Hepatocyte (in vitro differentiated cells): ENCODE data around the gene GAST.

Source experiments
- EZH2 ChIP-seq: fragments of 200-600 bp; sonication (generic); IDR thresholded peaks from 2 replicates; pipeline ENCODE4 v1.6.1; 2016; ENCODE audit warnings: antibody characterized with exemption, mild to moderate bottlenecking, borderline replicate concordance
- TF ChIP-seq, protein P1 (sequence below): fragments of 200-600 bp; sonication (generic); IDR thresholded peaks from 2 replicates; pipeline ENCODE4 v1.5.1; 2016; ENCODE audit warnings: antibody characterized with exemption, mild to moderate bottlenecking; ENCODE audit not compliant: poor library complexity

DNA sequence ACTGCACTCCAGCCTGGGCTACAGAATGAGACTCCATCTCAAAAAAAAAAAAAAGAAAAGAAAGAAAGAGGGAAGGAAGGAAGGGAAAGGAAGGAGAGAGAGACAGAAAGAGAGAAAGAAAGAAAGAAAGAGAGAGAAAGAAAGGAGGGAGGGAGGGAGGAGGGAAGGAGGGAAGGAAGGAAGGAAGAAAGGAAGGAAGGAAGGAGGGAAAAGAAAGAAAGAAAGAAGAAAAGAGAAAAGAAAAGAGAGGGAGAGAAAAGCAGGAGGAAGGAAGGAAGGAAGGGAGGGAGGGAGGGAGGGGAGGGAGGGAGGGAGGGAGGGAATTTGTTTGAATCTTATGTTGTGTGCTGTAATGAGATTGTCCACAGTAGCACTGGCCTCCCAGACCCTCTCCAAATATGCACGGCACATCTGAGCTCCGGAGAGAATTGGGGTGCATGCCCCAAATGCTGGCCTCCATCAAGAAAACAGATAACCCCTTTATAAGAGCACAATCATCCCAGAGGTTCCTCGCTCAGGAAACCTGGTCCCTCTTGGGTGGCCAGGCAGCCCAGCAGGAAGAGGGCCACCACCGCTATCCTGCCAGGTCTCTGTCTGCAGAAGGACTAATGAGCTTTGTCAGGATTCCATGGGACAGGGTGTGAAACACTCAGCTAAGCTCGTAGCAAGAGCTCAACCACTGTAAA lies 32.2 kb upstream of the GAST start:
- TF ChIP-seq, protein P1, sequence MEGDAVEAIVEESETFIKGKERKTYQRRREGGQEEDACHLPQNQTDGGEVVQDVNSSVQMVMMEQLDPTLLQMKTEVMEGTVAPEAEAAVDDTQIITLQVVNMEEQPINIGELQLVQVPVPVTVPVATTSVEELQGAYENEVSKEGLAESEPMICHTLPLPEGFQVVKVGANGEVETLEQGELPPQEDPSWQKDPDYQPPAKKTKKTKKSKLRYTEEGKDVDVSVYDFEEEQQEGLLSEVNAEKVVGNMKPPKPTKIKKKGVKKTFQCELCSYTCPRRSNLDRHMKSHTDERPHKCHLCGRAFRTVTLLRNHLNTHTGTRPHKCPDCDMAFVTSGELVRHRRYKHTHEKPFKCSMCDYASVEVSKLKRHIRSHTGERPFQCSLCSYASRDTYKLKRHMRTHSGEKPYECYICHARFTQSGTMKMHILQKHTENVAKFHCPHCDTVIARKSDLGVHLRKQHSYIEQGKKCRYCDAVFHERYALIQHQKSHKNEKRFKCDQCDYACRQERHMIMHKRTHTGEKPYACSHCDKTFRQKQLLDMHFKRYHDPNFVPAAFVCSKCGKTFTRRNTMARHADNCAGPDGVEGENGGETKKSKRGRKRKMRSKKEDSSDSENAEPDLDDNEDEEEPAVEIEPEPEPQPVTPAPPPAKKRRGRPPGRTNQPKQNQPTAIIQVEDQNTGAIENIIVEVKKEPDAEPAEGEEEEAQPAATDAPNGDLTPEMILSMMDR, result no peak
- no peak for TF ChIP-seq EZH2
